Measurements from ENCODE around the gene ENPP6.

DNA sequence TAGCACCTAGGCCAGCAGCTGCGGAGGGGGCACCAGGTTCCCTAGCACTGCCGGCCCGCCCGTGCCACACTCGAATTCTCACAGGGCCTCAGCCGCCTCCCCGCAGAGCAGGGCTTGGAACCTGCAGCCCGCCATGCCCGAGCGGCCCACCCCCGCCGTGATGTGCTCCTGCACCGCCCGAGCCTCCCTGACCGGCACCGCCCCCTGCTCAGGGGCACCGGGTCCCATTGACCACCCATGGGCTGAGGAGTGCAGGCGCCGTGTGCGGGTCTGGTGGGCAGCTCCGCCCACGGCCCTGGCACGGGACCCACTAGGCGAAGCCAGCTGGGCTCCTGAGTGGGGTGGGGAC, 35.4 kb upstream of the ENPP6 start:
- TF ChIP-seq GATA3 (IDR thresholded peaks at IDR 0.05; ENCODE audit: low read depth, low read length) = no peak
- TF ChIP-seq GATA2 (IDR thresholded peaks at IDR 0.05; ENCODE audit: low read depth, low read length) = no peak
